GM19238 (cell line): ENCODE data around the gene APP.

Experiments used
- DNase-seq: peaks from one replicate; pipeline ENCODE4 v3.0.0; 2011; ENCODE audit warnings: low spot score; ENCODE audit not compliant: insufficient read length

Gene APP

DNA sequence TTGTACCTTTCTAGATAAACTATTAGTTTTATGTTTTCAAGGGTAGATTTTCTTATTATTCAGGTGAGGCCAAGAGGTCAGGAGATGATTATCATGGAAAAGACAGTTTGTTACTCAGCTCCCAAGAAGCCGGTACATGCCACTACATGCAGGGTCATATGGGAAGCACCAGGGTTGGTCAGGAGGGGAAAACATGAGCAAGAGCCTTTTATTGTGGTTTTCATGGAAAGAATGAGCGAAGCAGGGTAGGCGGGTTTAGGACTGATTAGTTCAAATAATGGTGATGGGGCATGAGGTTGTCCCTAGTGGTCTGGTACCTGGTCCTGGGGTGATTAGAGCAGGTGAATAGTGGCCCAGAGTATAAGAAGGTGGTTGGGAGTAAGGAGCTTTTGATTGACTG, 189.9 kb downstream of the APP start:
- DNase-seq, result no peak

DNA sequence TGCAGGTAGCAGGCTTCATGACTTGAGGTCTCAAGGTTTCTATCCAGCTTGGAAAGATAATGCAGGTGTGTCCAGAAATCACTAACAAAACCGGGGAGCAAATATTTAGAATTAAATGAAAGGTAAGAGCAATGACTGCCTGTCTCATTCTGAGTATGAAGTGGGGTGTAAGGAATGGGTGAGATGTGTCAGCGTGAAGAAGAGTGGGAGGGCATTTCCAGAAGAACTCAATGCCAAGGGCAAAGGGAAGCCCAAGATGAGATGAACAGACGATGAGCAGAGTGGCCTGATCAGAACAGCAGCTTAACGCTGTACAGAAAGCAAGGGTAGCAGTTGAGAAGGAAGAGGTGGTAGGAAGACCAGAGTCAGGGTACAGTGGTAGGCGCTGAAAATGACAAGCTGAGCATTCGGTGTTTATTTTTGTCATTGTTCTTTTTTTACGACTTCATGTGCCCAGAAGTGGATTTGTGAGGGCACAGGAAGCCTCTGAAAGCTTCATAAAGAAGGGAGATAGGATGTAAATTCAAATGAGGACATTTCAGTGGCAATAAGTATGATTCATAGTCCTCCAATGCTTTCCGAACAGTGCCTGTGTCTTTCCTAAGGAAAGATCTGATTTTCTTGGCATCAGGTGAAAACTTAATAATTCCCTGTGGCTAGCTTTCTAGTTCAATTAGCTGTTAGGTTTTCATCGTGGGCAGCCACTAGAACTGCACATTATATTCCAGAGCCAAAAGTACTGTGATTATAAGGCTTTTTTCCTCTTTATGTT, 190.5 kb downstream of the APP start:
- DNase-seq, result no peak

DNA sequence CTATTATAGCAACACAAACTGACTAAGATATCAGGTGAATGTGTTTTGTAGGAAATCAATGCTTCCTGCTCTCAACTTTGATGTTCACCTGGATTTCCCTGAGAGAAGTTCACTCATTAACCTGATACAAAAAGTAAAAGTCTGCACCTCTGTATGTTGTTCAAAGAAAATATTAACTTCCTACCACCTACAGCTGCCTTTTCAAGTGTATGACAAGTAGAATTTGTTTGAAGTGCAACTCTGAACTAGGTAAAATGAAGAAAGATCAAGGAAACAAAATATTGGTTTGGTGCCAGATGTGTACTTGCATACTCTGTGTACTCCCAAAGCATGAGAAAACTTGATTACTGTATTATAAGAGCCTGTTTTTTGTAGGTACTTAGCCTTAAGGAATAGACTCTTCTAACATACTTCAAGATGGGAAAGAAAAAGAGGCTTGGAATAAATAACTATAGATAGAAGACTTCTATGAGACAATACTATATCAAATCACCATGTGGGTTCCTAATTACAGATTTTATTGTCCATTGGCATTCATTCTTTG, 193.4 kb downstream of the APP start:
- no peak for DNase-seq

DNA sequence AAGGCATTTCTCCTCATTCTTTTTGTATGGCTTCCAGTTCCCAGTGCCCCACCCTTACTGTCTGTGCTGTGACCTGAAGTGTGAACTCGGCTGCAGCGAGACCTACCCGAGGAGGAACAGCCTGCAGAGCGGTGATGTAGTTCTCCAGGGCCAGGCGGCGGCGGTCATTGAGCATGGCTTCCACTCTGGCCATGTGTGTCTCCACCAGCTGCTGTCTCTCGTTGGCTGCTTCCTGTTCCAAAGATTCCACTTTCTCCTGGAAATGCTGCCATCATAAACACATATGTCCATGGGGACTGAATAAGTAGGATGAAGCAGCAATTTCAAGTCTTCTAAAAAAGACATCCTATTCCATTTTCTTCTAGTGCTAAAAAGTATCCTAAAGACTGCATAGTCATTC, 195.6 kb downstream of the APP start:
- DNase-seq, result no peak

DNA sequence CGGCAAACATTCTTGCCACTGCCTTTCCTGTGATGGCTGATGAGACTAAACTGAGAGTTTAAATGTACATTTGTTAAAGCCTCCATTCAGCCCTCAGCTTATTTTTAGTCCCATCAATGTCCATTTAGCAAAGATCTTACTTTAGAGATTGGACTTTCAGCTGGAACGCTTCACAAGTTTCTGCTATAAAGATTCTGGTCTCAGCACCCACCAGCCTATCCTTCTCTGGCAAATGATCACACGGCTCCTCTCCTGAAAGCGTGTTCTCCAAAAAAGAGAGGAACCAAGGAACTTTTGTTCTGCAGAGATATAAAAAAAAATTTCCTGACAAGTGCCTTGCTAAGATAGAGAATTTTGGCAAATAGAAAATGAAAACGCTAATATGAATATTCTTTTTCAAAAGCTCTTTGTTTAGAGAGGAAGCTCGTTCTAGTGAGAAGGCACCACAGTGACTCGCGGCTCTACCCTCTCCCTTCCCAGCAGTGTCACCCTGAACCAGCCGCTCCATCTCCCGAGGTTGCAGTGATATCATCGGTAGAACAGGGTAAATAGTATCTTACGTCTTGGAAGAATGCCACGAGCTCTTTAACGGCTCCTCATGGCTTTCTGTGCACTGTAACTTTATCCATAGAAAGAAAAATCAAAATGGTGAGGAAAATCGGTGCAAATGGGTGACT, 200.2 kb downstream of the APP start:
- no peak for DNase-seq

DNA sequence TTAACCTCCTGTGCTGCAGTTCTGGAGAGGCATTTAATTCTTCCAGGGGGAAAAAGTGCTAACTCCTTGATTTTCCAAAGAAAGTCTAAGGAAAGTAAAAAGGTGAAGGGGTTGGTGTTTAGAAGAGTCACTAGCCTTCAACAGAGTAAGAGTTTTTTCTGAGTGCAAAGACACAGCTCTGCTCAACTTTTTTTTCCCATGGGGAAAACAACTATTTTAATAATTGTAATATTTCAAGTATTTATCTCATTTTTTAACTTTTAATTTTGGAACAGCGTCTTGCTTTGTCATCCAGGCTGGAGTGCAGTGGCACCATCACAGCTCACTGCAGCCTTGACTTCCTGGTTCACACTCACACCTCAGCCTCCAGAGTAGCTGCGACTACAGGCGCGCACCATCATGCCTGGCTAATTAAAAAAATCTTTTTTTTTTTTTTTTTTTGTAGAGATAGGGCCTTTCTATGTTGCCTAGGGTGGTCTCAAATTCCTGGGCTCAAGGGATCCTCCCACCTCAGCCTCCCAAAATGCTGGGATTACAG, 202.6 kb downstream of the APP start:
- DNase-seq, result no peak

DNA sequence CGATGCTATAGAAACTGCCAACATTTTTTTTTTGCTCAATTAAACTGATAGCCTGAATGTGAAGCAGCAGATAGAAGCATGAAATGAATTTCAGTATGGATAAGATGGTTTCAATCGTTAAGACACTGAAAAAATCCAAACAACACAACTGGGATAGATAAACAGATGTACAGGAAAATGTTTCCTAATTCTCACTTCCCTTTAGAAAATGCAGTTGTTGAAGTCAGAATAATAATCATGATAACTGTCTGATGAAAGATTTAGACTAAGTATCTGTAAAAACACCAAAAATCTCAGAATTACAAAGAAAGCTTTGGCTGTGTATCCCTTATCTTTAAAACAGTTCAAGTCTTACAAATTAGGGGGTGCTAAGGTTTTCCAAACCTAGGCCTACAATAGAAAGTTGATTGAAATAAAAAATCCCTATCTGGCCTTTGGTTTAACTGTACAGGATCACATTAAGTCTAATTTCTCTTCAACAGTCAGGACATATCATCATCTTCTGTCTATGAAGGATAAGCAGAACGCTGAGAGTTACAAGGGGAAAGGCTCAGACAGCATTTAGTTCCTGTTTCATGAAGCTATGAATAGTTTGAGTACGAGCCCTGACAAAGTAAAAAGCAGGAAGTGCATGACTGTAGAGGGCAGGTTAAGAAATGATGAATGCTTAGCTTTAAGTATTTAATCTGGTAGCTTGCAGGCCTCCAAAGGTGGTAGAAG, 203.2 kb downstream of the APP start:
- DNase-seq, result peak; percentile 23

DNA sequence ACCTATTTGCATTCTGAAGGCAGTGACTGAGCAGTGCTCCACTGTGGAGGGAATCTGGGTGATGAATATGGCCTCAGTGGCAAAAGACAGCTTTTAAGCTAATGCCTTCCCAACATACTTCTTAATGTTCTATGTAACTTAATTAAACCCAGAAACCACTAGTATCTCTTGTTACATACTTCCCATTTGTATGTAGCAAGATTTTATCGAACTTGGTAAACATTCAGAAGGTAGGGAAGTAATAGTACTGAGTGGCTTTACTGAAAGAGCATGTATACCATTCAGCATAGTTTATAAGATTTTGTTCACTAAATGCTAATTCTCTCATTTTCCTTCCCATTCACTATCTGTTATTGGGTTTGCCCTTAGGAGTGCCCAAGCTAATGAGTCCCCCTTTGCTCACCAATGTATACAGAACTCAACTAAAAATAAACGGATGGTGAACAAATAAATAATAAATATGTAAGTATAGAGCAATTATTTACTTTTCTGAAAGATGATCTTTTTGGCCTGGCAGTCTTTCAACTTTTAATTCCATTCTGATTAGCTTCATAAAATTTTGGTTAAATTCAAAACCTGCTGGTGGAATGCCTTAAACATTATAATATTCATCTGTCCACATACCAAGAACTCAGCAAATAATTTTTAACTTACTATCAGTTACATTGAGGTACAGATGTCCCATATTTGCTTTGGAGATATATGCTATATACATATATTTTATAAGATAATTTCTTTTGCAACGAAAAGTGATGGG, 204.4 kb downstream of the APP start:
- no peak for DNase-seq

DNA sequence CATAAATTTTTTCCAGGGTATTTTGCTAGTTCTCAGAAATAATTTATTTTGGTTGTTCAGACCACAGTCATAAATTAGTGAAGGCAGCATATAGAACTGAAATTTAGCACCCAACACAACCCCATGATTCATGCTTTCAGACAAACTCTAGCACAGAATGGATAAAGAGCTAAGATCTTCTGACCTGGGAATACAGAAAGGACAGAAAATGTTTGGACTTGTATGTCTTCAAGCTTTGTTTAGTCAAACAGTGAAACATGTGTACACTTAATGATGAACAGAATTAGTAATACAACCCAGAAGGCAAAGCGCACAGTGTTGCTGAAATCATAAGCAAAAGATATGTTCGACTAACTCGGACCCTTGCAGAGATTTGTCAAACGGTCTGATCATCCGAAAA, 205.6 kb downstream of the APP start:
- DNase-seq, result no peak

DNA sequence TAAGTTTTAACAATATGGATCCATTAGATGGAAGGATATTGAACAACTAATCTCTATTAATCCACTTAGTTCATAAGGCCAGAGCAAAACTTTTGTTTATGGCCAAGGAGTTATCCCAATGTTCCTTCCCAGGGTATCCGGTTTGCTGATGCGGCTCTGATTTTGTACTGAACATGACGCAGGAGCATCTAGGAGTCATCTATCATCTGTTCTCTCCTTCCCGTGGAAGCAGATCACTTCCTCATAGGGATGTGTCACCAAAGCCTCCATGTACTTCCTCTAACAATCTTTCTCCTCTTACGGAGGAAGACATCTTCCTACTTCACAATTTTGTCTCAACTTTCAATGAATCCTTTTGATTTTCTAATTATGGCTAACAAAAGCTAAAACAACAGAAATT, 206.6 kb downstream of the APP start:
- no peak for DNase-seq

DNA sequence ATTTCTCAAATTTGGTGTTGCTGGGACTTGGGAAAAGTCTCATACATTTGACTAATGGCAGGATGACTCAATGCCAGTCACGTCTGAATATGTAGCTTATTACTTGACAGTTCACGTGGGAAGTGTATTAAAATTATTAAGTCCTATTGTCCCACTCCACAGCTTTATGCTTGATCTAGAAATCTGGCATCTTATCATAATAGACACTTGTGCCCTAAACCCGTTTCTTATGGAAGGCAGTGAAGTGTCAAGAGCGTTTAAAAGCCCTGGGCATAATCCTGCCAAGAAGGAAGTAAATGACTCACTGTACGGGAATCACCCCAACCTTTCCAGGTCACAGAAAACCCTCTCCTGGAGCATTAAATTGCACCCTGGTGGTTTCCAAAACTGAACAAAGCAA, 207.4 kb downstream of the APP start:
- no peak for DNase-seq

DNA sequence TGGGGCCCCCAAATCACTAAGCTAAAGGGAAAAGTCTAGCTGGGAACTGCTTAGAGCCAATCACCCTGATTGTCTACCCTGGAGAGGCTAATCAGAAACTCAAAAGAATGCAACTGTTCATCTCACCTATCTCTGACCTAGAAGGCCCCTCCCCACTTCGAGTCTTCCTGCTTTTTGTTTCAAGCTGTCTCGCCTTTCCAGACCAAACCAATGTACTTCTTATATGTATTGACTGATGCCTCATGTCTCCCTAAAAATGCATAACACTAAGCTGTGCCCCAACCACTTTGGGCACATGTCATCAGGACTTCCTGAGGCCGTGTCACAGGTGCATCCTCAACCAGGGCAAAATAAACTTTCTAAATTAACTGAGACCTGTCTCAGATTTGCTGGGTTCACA, 209.5 kb downstream of the APP start:
- no peak for DNase-seq

DNA sequence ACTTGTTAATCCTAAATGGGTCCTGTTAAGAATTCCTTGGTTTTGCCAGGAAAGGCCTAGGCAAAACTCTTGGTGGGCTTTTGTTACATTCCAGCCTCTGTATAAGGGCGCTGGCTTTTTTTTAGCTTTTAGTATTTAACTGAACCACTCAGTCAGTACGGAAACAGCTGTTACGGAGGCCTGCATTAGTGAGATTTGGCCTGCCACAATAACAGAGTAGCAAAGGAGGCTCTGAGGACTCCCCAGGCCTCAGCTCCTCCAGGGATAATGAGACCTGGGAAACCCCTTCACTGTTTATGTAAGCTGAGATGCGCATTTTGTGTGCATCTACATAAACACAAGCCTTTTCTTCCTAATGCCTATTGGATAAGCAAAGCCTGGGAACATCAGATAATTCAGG, 210.2 kb downstream of the APP start:
- no peak for DNase-seq

DNA sequence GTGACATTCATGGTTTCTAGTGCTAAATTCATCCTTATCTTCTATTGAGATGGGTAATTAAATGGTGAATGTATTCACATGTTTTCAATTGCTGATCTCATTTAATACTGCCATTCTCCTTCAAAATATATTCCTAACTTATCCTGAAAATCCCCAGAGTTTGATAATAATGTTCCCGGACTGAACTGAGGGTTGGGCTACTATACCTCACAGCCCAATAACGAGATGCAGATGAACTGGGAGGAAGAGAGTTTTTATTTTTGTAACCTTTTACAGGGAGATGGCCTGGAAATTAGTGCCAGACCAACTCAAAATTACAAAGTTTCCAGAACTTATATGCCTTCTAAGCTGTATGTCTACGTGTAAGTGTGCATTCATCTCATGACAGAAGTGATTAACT, 210.8 kb downstream of the APP start:
- DNase-seq, result no peak

DNA sequence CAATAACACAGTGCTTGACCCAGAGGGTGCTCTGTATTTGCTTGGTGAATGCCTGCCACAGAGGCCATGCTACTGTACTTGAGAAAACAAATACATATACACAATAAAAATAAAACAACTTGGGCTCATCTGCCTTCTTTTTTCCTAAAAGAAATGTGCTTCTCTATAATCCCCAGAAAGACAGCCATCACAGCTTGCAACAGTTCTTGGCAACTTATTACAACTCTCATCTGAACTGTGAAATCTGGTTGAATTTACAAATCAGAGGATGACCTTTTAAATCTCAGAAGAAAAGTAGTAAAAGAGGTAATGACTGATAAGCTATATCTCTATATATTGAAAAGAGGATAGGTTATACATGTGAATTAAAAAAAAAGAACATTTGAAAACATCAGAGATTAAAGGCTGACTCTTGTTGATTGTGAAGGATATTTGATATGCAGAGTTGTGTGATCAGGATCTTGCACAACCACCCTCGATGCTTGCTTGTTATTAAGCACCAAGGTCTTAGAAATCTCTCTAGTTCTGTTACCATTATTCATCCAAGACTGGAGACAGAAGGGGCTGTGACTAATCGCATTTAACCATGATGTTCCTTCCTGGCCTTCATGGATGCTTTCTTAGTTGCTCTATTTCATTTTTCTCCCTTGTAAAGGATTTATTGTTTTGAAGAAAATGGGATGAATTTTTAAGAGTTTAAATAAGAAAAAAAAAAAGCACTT, 213.4 kb downstream of the APP start:
- DNase-seq, result no peak

DNA sequence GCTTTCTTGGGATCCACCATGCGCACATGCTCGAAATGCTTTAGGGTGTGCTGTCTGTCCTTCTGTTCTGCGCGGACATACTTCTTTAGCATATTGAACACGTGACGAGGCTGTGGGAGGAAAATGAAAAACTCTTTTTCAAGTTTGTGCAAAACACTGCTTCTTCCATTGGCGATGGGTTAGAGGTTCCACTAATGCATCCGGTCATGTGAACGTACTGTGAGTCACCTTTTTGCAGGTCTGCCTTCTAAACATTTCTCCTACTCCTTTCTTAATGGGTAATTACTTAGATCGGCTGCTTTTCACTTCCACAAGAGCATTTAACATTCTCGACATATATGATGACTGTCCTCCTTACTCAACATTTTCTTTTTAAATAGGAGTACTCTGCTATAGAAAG, 214.9 kb downstream of the APP start:
- no peak for DNase-seq

DNA sequence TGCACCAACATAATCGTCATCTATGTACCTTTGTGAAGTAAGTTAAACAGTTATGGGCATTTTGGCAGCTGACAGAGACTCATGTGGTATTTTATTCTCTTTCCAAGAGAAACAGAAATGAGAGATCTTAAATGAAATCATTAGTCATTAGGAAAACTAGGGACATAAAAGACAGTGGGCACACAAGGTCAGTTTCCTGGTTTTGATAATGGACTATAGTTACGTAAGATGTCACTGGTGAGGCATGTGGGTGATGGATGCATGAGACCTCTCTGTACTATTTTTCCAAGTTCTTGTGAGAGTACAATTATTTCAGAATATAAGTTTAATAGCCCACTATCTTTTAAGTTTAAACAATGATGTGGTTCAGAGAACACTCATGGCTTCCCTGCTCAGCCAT, 216.9 kb downstream of the APP start:
- no peak for DNase-seq

DNA sequence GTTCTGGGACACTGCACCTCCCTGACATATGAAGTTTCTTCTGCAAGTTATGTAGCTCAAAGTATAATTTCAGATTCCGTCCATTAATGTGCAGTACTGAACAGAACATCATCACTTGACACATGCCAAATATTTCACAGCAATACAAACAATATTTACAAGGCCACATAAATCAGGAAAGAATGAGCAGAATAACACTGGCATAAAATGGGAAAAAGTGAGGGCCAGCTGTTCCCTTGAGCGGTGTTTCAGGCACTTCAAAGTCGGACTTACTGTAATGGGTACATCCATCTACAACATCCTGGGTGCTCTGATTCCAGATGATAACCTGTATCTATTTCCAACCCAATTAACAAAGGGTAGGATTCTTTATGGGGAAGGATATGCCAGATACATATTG, 217.4 kb downstream of the APP start:
- no peak for DNase-seq

DNA sequence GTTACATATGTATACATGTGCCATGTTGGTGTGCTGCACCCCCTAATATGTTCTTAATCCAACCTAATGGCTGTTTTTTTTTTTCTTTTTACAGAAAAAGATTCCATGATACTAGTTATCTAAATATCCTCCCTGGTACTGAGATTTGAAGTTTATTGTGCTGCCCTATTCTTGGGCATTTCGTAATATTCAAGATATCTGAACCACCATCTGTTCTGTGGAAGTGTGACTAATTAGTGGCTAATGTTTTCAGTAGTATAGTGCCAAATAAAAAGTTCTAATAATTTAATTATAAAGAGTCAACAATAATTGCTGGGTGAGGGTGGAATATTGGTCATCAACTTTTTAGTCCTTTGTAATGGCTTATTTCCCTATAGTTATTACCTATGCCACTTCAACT, 218.3 kb downstream of the APP start:
- no peak for DNase-seq

DNA sequence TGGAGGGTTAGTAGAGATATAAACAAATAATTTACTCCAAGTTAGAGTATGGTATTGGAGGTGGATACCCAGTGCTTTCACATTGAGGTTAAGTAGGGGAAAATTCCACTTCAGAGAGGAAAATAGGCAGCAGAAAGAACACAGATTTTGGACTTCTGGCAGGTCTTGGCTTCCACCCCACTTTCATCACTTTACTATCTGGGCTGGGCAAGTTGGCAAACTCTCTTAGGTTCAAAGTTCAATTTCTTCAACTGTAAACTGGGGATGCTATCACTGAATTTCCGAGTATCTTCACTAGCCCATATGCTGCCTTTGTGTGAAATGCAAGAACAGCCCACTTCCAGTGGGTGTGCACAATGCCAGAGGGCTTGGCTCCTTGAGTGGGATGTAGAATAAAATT, 220.9 kb downstream of the APP start:
- no peak for DNase-seq
